Right lobe of liver (tissue), 6 donors: Measurements from ENCODE around the gene NTNG2. TPM values are rescaled to one million over a fixed set of nuclear protein-coding genes. Genes with fewer than 3 reads are reported as not detected.

ENCODE experiments used
- ATAC-seq, 4 donors: fragments of 200-7000 bp; cut with Tn5 transposase; one replicate each; pipeline ENCODE4 v1.9.1; 2020; ENCODE audit warnings: mild to moderate bottlenecking in 4 of 4, moderate library complexity in 4 of 4
- DNase-seq, 3 donors: peaks; one replicate each; pipeline ENCODE4 v3.0.0-alpha.2; 2020
- H3K27ac ChIP-seq, 3 donors: fragments of 200-600 bp; one replicate each; pipeline ENCODE4 v1.8.0; 2022
- H3K27me3 ChIP-seq, 2 donors: fragments of 200-600 bp; one replicate each; pipeline ENCODE4 v1.8.0; 2022
- H3K36me3 ChIP-seq, 4 donors: fragments of 200-600 bp; sonication (generic) in 1 of 4; one replicate each; pipeline versions ENCODE4 v1.5.1 to v1.8.0; 2017 to 2022; ENCODE audit warnings: control low read depth in 1 of 4
- H3K4me1 ChIP-seq, 4 donors: fragments of 200-600 bp; sonication (generic) in 1 of 4; one replicate each; pipeline versions ENCODE4 v1.5.1 to v1.8.0; 2017 to 2022; ENCODE audit warnings: control low read depth in 1 of 4
- H3K4me3 ChIP-seq, 3 donors: fragments of 200-600 bp; one replicate each; pipeline ENCODE4 v1.8.0; 2022
- H3K9me3 ChIP-seq, 4 donors: fragments of 200-600 bp; sonication (generic) in 1 of 4; one replicate each; pipeline versions ENCODE4 v1.5.1 to v1.8.0; 2017 to 2022; ENCODE audit warnings: control low read depth in 1 of 4
- POLR2A ChIP-seq: fragments of 450-650 bp; IDR thresholded peaks from one replicate; pipeline ENCODE4 v1.6.1; 2017; ENCODE audit warnings: antibody characterized with exemption, mild to moderate bottlenecking
- WGBS: methylation state at CpG from one replicate; pipeline ENCODE4 v1.1.6; 2018; ENCODE audit warnings: low coverage, low lambda C conversion rate; ENCODE audit not compliant: insufficient coverage; ENCODE audit errors: missing lambda C conversion rate; 5-methylcytosine and 5-hydroxymethylcytosine counted together
- intact Hi-C, 2 donors: fragments of 100-400 bp; cut with DNase I; formaldehyde crosslinking; loops; one replicate each; pipeline versions ENCODE4 v1.11.2 to v1.14.1; 2022
- total RNA-seq, 6 experiments: library from RNA; depleted of rRNA in 2 of 6; stranded (reverse); fragments of >200 nt in 2 of 6; fragmentation: NEBNext Ultra II Directional in 3 of 6; extraction: Animal tissue kit (Norgen Biotek cat#: 25700) in 3 of 6; gene quantifications; one replicate each; pipeline versions ENCODE4 v1.1.0 to v1.2.4, GENCODE V29; 2016 to 2023
- TF ChIP-seq, protein P1 (sequence below), 4 donors: fragments of 200-600 bp in 3 of 4; fragments of 450-650 bp in 1 of 4; IDR thresholded peaks; one replicate each; pipeline versions ENCODE4 v1.5.1 to v1.8.0; 2016 to 2022; ENCODE audit warnings: antibody characterized with exemption in 4 of 4, mild to moderate bottlenecking in 2 of 4
- donor health status: DM: no; HTN: yes; CAD: no.
- donor health status: DM: no; HTN: no; CAD: no.
- donor health status: DM: no; HTN: no; CAD: no.
- donor health status: DM: no; HTN: yes; CAD: no.
- donor health status: DM: no; HTN: yes; CAD: no.

The NTNG2 gene
- total RNA-seq, 6 experiments from 2014 or later, result 0.12 to 1.6 (median 0.24) TPM

DNA sequence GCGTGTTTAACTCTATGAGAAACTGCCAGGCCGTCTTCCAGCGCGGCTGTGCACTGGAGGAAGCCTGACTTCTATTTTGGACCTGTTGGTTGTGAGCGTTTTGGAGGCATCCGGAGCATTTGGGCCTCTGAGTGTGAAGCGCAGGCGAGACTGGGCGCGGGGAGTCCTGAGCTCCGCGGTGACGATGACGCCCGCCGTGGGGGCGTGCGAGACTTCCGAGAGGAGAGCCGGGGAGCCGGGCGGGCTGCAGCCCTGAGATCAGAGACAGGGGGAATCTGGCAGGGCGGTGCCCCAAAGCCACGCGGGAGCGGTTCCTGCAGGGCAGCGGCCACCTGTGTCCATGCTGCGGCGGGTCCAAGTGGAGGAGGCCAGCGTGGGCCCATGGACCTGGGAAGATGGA, 47.4 kb downstream of the NTNG2 start:
- Histone ChIP-seq H3K9me3 (no peaks in the 10 kb centered on the region), H3K36me3 (no peaks in the 10 kb centered on the region), H3K27ac (no peak overlapping the region), H3K4me3 (no peak overlapping the region), H3K27me3 (no peaks in the 10 kb centered on the region), H3K4me1 (no peaks in the 10 kb centered on the region)
- DNase-seq, result no peak
- ATAC-seq, result no peak
- 73% methylated on average over 18 of the region's 30 CpGs for WGBS
- TF ChIP-seq POLR2A, result no peak
- TF ChIP-seq, protein P1, sequence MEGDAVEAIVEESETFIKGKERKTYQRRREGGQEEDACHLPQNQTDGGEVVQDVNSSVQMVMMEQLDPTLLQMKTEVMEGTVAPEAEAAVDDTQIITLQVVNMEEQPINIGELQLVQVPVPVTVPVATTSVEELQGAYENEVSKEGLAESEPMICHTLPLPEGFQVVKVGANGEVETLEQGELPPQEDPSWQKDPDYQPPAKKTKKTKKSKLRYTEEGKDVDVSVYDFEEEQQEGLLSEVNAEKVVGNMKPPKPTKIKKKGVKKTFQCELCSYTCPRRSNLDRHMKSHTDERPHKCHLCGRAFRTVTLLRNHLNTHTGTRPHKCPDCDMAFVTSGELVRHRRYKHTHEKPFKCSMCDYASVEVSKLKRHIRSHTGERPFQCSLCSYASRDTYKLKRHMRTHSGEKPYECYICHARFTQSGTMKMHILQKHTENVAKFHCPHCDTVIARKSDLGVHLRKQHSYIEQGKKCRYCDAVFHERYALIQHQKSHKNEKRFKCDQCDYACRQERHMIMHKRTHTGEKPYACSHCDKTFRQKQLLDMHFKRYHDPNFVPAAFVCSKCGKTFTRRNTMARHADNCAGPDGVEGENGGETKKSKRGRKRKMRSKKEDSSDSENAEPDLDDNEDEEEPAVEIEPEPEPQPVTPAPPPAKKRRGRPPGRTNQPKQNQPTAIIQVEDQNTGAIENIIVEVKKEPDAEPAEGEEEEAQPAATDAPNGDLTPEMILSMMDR (IDR thresholded peaks at IDR 0.05), result no peak
- intact Hi-C loops, result no loop called here

DNA sequence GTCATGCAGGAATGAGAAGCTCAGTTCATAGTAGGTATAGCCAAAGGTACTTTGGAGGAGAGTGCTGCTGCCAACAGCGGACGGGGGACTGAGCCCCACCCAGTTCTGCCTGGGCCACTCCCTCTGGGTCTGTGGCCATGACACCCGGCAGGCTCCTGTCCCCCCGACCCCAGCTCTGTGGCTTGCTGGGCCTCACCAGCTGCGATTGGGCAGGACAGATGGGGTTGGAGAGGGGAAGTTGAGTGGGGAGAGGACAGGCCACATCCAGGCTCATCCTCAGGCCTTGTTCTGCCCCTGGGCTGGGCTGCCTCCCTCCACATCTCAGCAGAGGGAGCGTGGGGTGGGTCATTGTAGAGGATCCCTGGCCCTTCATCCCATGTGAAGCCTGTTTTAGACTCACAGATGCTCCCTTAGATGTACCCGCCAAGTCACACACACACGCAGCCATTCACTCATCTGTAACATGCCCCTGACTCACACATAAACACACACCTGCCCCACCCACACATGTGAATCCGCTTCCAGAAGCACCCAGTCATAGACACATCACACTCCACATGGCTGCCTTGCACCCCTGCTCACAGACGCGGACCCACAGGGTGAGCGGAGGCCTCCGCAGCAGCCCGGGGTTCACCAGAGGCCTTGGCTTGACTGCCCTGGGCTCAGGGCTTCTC, 48.8 kb downstream of the NTNG2 start:
- no peaks in the 10 kb centered on the region for H3K4me1 ChIP-seq
- H3K9me3 ChIP-seq, result no peaks in the 10 kb centered on the region
- intact Hi-C loops, result no loop called here
- ATAC-seq (no peak), DNase-seq (no peak)
- H3K27me3 ChIP-seq, result no peaks in the 10 kb centered on the region
- no peak for TF ChIP-seq POLR2A
- 100% methylated on average over 1 of the region's 14 CpGs for WGBS
- no peaks in the 10 kb centered on the region for H3K36me3 ChIP-seq
- no peak overlapping the region for H3K4me3 ChIP-seq
- no peak overlapping the region for H3K27ac ChIP-seq

DNA sequence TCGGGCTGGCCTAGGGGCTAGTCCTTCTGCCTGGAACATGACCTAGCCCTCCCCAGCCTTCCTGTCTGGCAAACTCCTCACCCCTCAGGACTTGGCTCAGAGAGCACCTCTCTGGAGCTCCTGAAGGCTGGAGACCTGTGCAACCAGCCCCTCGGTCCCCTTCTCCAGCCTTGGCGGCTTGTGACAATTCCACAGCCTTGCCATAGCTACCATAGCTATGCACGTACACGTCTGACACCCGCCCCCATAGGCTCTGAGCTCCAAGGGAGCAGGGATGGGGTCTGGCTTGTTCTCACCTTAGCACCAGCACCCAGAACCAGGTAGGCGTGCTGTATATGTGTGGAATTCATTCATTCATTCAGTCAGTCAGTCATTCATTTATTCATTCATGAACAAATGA, 49.7 kb downstream of the NTNG2 start:
- Histone ChIP-seq H3K9me3 (no peaks in the 10 kb centered on the region), H3K27ac (no peak overlapping the region), H3K4me3 (no peak overlapping the region), H3K36me3 (no peaks in the 10 kb centered on the region), H3K27me3 (no peaks in the 10 kb centered on the region), H3K4me1 (no peaks in the 10 kb centered on the region)
- intact Hi-C loops, result no loop called here
- TF ChIP-seq, protein P1 (IDR thresholded peaks at IDR 0.05), result no peak
- TF ChIP-seq POLR2A, result no peak
- ATAC-seq, result no peak
- no peak for DNase-seq
- WGBS, result 83% methylated on average over 3 of the region's 7 CpGs

DNA sequence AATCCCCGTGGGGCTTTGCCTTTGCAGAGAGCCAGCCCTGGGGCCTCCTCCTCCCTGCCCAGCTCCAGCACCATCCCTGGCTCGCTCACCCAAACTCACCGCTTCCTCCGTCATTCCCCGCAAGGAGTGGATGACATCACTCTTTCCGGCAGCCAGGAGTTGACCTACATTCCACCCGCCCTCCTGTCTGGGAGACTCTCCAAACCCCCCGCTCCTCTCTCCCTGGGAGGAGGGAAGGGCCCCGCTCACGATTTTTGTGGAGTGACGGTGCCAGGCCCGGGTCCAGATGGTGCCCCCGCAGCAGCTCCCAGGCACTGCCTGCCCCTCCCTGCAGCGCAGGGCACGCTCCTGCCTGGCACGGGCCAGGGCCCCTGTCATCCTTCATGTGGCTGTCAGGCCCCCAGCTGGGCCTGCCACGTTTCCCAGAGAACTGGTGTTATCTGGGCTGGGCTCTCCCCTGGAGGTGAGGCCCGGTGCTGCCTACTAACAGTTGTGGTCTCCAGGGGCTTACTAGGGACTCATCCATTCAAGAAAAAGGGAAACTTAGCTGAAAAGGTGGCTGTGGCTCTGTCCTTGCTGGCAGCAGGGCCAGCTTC, 52.3 kb downstream of the NTNG2 start:
- intact Hi-C loops, result no loop called here
- no peaks in the 10 kb centered on the region for H3K36me3 ChIP-seq

More for the DNA sequence above, 52.3 kb downstream of the NTNG2 start:
- 15% methylated on average over 7 of the region's 18 CpGs for WGBS
- Histone ChIP-seq H3K4me3 (no peak overlapping the region), H3K9me3 (no peaks in the 10 kb centered on the region), H3K27ac (no peak overlapping the region), H3K27me3 (no peaks in the 10 kb centered on the region), H3K4me1 (no peaks in the 10 kb centered on the region)
- TF ChIP-seq, protein P1 (IDR thresholded peaks at IDR 0.05), result no peak
- TF ChIP-seq POLR2A, result no peak
- ATAC-seq (peak; percentile 17 to 84 (median 33)), DNase-seq (peak in 1 of 3 donors; percentile 32)
